HG03342 (cell line): Measurements from ENCODE around the gene PHF13.

Experiments
- ATAC-seq: cut with Tn5 transposase; IDR thresholded peaks from one replicate; pipeline ENCODE4 v1.9.1; 2021; ENCODE audit warnings: mild to moderate bottlenecking, moderate library complexity; ENCODE audit not compliant: unreplicated experiment

PHF13 gene

GRCh38 chr1:6613361-6614018 lies at the start of gene PHF13:
Gene PHF13 (plus strand): TSS chr1:6613731. CDS start chr1:6614067, 336 bp downstream.
- ATAC-seq = peak; percentile 89

GRCh38 chr1:6569033-6569432 lies 44.5 kb upstream of the PHF13 start:
- no peak for ATAC-seq

GRCh38 chr1:6570100-6570499 lies 43.4 kb upstream of the PHF13 start:
- no peak for ATAC-seq

GRCh38 chr1:6570987-6571386 lies 42.5 kb upstream of the PHF13 start:
- no peak for ATAC-seq

- ATAC-seq = no peak
These were observed 40.7 kb upstream of the PHF13 start for GRCh38 chr1:6572653-6573383.

- ATAC-seq = no peak
These were observed 39.4 kb upstream of the PHF13 start for GRCh38 chr1:6574025-6574620.

GRCh38 chr1:6574818-6575217 lies 38.7 kb upstream of the PHF13 start:
- no peak for ATAC-seq

- no peak for ATAC-seq
These were observed 35.6 kb upstream of the PHF13 start for GRCh38 chr1:6577831-6578525.

GRCh38 chr1:6578624-6579373 lies 34.7 kb upstream of the PHF13 start:
- ATAC-seq = no peak

- ATAC-seq = peak; percentile 96
These were observed 34.0 kb upstream of the PHF13 start, which contains the start of gene ZBTB48 for GRCh38 chr1:6579374-6580118. Gene ZBTB48 (plus strand): TSS chr1:6579994. CDS start chr1:6580610, 616 bp downstream.

GRCh38 chr1:6580119-6580592 lies 33.4 kb upstream of the PHF13 start:
- ATAC-seq = no peak

- no peak for ATAC-seq
These were observed 32.7 kb upstream of the PHF13 start for GRCh38 chr1:6580593-6581409.

- ATAC-seq = no peak
These were observed 31.8 kb upstream of the PHF13 start for GRCh38 chr1:6581561-6582305.

GRCh38 chr1:6582370-6582769 lies 31.2 kb upstream of the PHF13 start:
- ATAC-seq = no peak

- no peak for ATAC-seq
These were observed 29.1 kb upstream of the PHF13 start for GRCh38 chr1:6584126-6585080.

- no peak for ATAC-seq
These were observed 28.3 kb upstream of the PHF13 start for GRCh38 chr1:6585081-6585722.

GRCh38 chr1:6585841-6586240 lies 27.7 kb upstream of the PHF13 start:
- no peak for ATAC-seq
